Endothelial cell of umbilical vein (primary cell): ENCODE data around the gene ALLC. TPM values are rescaled to one million over a fixed set of nuclear protein-coding genes. Genes with fewer than 3 reads are reported as not detected.

Experiments used
- BruUV-seq: library from RNA; stranded (reverse); fragments of 400-500 nt; replicated peaks from 2 replicates; lab custom pipeline; 2021; lab: Mats Ljungman, UMichigan
- CTCF ChIA-PET: fragments of 300-600, 350-600 bp; sonication (Branson Sonifier 250); formaldehyde crosslinking; loops from one replicate; lab custom pipeline; 2021; ENCODE audit warnings: antibody characterized with exemption, inconsistent platforms; lab: Charles Lee
- POLR2A ChIA-PET: fragments of 300-600, 350-600 bp; sonication (Branson Sonifier 250); formaldehyde crosslinking; loops from one replicate; lab custom pipeline; 2021; ENCODE audit warnings: antibody characterized with exemption, inconsistent platforms; lab: Charles Lee
- DNase-seq: peaks from one replicate; pipeline ENCODE4 v3.0.0-alpha.2; 2011; ENCODE audit warnings: low read depth, low spot score
- FAIRE-seq: peaks from 2 replicates; lab custom pipeline; 2011; peaks lifted over from hg19 to GRCh38; lab: Jason Lieb, UNC
- H2AFZ ChIP-seq: 2 replicates; pipeline ENCODE4 v1.6.0; 2012; ENCODE audit warnings: low read depth, low read length, control low read depth, inconsistent platforms
- H3K27ac ChIP-seq: 2 replicates; pipeline ENCODE4 v1.5.1; 2011; ENCODE audit warnings: low read depth, mild to moderate bottlenecking, control low read depth, low read length, moderate library complexity; ENCODE audit not compliant: insufficient read depth
- H3K27me3 ChIP-seq, 2 experiments: 2 replicates each; pipeline versions ENCODE4 v1.6.0 to v1.6.1; 2011; ENCODE audit warnings: low read length in 2 of 2, mixed read lengths in 1 of 2; ENCODE audit not compliant: control insufficient read depth in 2 of 2, insufficient read depth in 2 of 2
- H3K36me3 ChIP-seq, 2 experiments: 2 replicates in 1 of 2; 3 replicates in 1 of 2; pipeline ENCODE4 v1.5.1; 2011; ENCODE audit warnings: low read length in 2 of 2, mild to moderate bottlenecking in 1 of 2, moderate library complexity in 1 of 2; ENCODE audit not compliant: control insufficient read depth in 2 of 2, insufficient read depth in 2 of 2; ENCODE audit errors: extremely low read depth in 1 of 2
- H3K4me1 ChIP-seq: 3 replicates; pipeline ENCODE4 v1.5.1; 2011; ENCODE audit warnings: mild to moderate bottlenecking, low read length; ENCODE audit not compliant: control insufficient read depth, insufficient read depth; ENCODE audit errors: extremely low read depth
- H3K4me2 ChIP-seq: 2 replicates; pipeline ENCODE4 v1.6.1; 2011; ENCODE audit warnings: low read length, control low read depth, mixed read lengths; ENCODE audit not compliant: insufficient read depth
- H3K4me3 ChIP-seq, 3 experiments: fragments of 200-600 bp in 1 of 3; sonication (generic), shearing (Covaris generic) in 1 of 3; replicated peaks in 1 of 3; 2 replicates each; pipeline ENCODE4 v1.5.1; 2011 to 2016; ENCODE audit warnings: control low read depth in 3 of 3, low read length in 3 of 3, mild to moderate bottlenecking in 2 of 3, inconsistent platforms in 1 of 3, low read depth in 1 of 3, moderate library complexity in 1 of 3; ENCODE audit not compliant: insufficient read depth in 1 of 3
- H3K79me2 ChIP-seq: 2 replicates; pipeline ENCODE4 v1.6.0; 2012; ENCODE audit warnings: low read length, inconsistent platforms; ENCODE audit not compliant: control insufficient read depth, insufficient read depth
- H3K9ac ChIP-seq: replicated peaks from 2 replicates; pipeline ENCODE3; 2011; ENCODE audit warnings: low read length, control low read depth; ENCODE audit not compliant: insufficient read depth; ENCODE audit errors: extremely low read depth
- H3K9me1 ChIP-seq: replicated peaks from 3 replicates; pipeline ENCODE4 v1.6.0; 2011; ENCODE audit warnings: mild to moderate bottlenecking, low read length; ENCODE audit not compliant: control insufficient read depth, insufficient read depth; ENCODE audit errors: extremely low read depth
- H3K9me3 ChIP-seq: replicated peaks from 2 replicates; pipeline ENCODE4 v1.5.1; 2012; ENCODE audit warnings: low read length, inconsistent platforms; ENCODE audit not compliant: control insufficient read depth, insufficient read depth
- H4K20me1 ChIP-seq: replicated peaks from 2 replicates; pipeline ENCODE3; 2011; ENCODE audit warnings: mild to moderate bottlenecking, low read length; ENCODE audit not compliant: control insufficient read depth, insufficient read depth; ENCODE audit errors: extremely low read depth
- CTCF ChIP-seq, 2 donors: IDR thresholded peaks; 1 replicate in 1 of 2; 2 replicates in 1 of 2; pipeline ENCODE4 v1.5.1; 2011; ENCODE audit warnings: low read length in 2 of 2, mild to moderate bottlenecking in 2 of 2, moderate library complexity in 2 of 2, control low read depth in 1 of 2, inconsistent platforms in 1 of 2, low read depth in 1 of 2; ENCODE audit not compliant: insufficient read depth in 1 of 2; ENCODE audit errors: extremely low read depth in 1 of 2
- FOS ChIP-seq: IDR thresholded peaks from 2 replicates; pipeline ENCODE4 v1.6.1; 2011; ENCODE audit warnings: mild to moderate bottlenecking, low read length, moderate library complexity, borderline replicate concordance; ENCODE audit not compliant: insufficient read depth
- GATA2 ChIP-seq: IDR thresholded peaks from 2 replicates; pipeline ENCODE4 v1.7.0; 2011; ENCODE audit warnings: low read depth, mild to moderate bottlenecking, moderate library complexity, mixed read lengths, low read length; ENCODE audit not compliant: insufficient read length, insufficient read depth
- JUN ChIP-seq: IDR thresholded peaks from 2 replicates; pipeline ENCODE4 v1.6.1; 2011; ENCODE audit warnings: borderline replicate concordance, low read depth; ENCODE audit not compliant: insufficient read length, insufficient read depth
- POLR2A ChIP-seq: IDR thresholded peaks from 2 replicates; pipeline ENCODE4 v1.6.1; 2012; ENCODE audit warnings: low read depth, mild to moderate bottlenecking, control low read depth, low read length
- POLR2AphosphoS5 ChIP-seq: IDR thresholded peaks from 2 replicates; pipeline ENCODE4 v1.6.1; 2012; ENCODE audit warnings: low read depth, mild to moderate bottlenecking, control low read depth, low read length, moderate library complexity; ENCODE audit not compliant: insufficient read depth
- dilution Hi-C: fragments of 300-500 bp; cut with MboI; formaldehyde crosslinking; loops from one replicate; pipeline ENCODE4 v1.15.0; 2019; ENCODE audit warnings: low sequenced_read_pairs; ENCODE audit not compliant: extremely low pct_ligation_motif_present
- intact Hi-C: fragments of 100-400 bp; cut with micrococcal nuclease; formaldehyde crosslinking; loops from one replicate; pipeline ENCODE4 v1.10.0; 2022
- polyA plus RNA-seq, 4 experiments: library from polyadenylated mRNA; depleted of rRNA in 3 of 4; stranded (reverse) in 3 of 4; unstranded in 1 of 4; fragments of >200 nt; gene quantifications; 2 replicates each; pipeline versions ENCODE4 v1.2.1 to v1.2.3, GENCODE V29; 2011 to 2012; ENCODE audit warnings: missing spikeins in 1 of 4
- total RNA-seq: library from RNA; stranded (reverse); gene quantifications from 2 replicates; pipeline ENCODE4 v1.2.3, GENCODE V29; 2021

The ALLC gene
- total and polyA plus RNA-seq, 2 donors (not counting 3 experiments of a cell fraction or from before 2014, with no cell fraction given): not detected

GRCh38 chr2:3651691-3652648, 6.0 kb upstream of the ALLC start:
- no peaks in the 10 kb centered on the region for H3K36me3 ChIP-seq
- FAIRE-seq: no peak
- H3K4me1 ChIP-seq: peaks cover 2% of the 10 kb centered on the region
- no TSS peak for BruUV-seq
- ChIA-PET CTCF (interaction anchor here (0.8 to 4.1 kb wide), 12 partner anchors 9 to 269 kb away, joined by 3 to 41 read pairs (median 3); no protein-coding TSS in a partner anchor), POLR2A (no interaction called here)
- DNase-seq: peak; percentile 19
- peak overlapping the region in 1 of 3 experiments; percentile 8 for H3K4me3 ChIP-seq
- H3K9ac ChIP-seq: no peak overlapping the region
- H3K79me2 ChIP-seq: no peaks in the 10 kb centered on the region
- H3K9me3 ChIP-seq: no peaks in the 10 kb centered on the region
- H4K20me1 ChIP-seq: no peaks in the 10 kb centered on the region
- intact Hi-C loops (loop anchor here (1.0 to 5.0 kb wide), 7 partner anchors 57 to 350 kb away; partner anchors contain the start of genes COLEC11, RNASEH1 and RPS7), dilution Hi-C loops (no loop called here)
- no peaks in the 10 kb centered on the region for H3K9me1 ChIP-seq
- no peak overlapping the region for H3K27ac ChIP-seq
- no peaks in the 10 kb centered on the region for H3K27me3 ChIP-seq
- H2AFZ ChIP-seq: peak overlapping the region; percentile 73
- H3K4me2 ChIP-seq: no peak overlapping the region
- no peak for TF ChIP-seq GATA2
- no peak for TF ChIP-seq POLR2AphosphoS5
- TF ChIP-seq FOS: no peak
- TF ChIP-seq CTCF (IDR thresholded peaks at IDR 0.05; ENCODE audit: extremely low read depth in 1 of 2, insufficient read depth in 1 of 2, low read depth in 1 of 2, low read length in 2 of 2): no peak
- TF ChIP-seq JUN: no peak
- no peak for TF ChIP-seq POLR2A
